D341Med (cell line): ENCODE measurements around the gene MGAM2.

Source experiments
- DNase-seq: peaks from one replicate; pipeline ENCODE4 v3.0.0; 2012; ENCODE audit warnings: low spot score

The MGAM2 gene

DNA sequence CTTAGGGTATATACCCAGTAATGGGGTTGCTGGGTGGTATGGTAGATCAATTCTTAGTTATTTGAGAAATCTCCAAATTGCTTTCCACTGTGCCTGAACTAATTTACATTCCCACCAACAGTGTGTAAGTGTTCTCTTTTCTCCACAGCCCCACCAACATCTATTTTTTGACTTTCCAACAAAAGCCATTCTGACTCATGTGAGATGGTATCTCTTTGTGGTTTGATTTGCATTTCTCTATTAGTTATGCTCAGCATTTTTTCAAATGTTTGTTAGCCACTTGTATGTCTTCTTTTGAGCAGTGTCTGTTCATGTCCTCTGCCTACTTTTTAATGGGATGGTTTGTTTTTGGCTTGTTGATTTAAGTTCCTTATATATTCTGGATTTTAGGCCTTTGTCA is 66.4 kb downstream of the MGAM2 start:
- no peak for DNase-seq

DNA sequence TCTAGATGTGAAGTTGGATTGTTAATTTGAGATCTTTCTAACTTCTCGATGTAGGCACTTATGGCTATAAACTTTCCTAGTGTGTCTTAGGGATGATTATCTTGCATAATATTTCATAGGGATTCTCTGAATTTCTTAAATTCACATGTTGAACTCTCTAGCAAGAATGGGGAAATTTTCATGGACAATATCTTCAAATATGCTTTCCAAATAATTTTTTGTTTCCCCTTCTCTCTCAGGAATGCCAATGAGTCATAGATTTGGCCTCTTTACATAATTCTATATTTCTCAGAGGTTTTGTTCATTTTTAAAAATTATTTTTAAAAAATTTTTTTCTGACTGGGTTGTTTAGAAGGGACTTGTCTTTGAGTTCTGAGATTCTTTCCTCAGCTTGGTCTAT is 68.9 kb downstream of the MGAM2 start:
- DNase-seq, result no peak

DNA sequence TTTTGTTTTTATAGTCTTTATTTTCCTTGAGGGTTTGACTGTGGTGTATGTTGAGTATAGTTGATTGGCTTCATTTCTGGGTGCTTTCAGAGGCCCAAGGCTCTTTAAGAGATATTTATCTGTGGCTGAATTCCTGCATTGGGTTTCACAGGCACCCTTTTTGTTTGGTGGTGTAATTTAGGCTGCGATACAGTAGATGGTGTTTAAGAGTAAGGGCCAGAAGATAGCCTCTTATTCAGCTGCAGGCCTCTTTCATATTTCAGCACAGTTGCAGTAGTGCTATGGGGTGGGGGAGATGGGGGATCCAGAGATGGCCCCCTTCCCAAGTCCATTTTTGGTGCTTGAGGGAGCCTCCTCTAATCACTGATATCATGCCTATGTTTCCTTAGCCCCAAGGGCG is 69.7 kb downstream of the MGAM2 start:
- DNase-seq, result no peak

DNA sequence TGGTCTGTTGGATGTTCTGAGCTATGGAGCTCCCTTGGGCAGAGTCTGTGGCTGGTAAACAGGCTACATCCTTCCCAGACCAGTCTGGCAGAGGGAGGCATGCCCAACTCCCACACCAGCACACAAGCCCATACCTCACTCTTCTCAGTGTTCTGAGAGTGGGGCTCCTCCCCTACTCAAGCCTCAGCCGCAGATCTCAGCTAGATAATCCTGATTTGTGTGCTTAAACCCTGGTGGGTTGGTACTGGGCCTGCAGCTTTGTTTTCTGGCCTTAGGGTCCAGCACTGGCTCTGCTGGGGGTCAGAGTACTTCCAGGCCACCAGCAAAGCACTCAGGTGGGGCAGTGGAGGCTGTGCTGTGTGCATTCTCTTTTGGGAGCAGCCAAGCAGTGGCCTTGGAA is 70.4 kb downstream of the MGAM2 start:
- no peak for DNase-seq

DNA sequence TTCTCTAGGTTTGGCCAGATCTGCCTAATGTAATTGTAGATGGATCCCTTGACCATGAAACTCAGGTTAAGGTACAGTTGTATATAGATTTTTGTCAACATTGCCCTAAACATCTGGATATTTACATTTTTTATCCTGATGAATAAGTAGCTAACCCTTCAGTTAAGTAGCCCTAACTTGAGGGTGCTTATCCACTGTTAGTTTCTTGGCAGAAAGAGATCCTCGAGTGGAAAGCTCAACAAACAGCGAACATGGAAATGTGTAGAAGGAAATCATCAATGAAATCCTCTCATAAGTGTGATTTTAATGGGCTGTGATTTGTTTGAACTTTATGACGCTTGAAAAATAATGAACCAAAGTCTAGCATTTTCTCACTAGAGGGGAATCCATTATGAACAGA is 73.6 kb downstream of the MGAM2 start:
- no peak for DNase-seq

DNA sequence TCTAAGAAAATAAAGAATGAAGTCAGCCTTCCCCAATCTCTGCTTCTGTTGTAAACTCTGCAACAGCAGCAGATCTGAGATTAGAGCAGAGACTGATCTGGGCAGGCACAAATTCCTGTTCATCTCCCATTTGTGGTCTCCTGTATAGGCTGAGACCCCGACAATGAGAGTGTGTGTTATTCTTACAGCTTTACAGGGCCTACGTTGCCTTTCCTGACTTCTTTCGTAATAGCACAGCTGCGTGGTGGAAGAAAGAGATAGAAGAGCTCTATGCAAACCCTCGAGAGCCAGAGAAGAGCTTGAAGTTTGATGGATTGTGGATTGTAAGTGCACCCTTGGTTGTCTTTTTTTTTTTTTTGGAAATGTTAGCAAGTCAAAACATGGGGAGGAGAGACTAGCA is 74.3 kb downstream of the MGAM2 start:
- DNase-seq, result no peak

DNA sequence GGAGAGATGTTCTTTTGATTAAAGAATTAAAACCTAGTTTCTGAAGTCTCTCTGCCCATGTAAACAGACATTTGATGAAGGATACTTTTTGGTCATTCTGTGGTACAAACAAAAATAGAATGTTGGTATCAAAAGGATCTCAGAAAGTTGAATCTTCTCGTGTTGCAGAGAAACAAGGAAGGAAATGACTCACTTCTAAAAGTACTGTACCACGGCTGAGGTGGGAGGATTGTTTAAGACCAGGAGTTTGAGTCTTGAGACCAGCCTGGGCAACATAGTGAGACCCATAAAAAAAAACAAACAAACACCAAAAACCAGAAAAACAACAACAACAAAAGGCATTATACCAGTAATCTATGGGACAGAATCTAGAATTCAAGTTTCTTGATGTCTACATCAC is 76.6 kb downstream of the MGAM2 start:
- no peak for DNase-seq

DNA sequence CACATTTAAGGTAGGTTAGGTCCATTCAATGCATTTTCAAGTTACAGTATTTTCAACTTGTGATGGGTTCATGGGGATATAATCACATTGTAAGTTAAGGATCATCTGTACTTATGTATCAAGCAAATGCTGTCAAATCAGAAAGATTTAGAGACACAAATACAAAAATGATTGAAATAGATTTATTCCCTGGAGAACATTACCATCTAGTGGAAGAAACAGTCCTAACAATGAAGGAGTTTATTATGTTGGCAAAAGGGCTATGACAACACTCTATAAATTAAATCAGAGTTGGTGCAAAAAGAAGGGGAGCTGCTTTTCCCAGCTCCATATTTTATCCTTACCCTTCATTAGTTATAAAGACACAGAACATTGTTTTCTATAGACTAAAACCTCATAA is 77.3 kb downstream of the MGAM2 start:
- no peak for DNase-seq

DNA sequence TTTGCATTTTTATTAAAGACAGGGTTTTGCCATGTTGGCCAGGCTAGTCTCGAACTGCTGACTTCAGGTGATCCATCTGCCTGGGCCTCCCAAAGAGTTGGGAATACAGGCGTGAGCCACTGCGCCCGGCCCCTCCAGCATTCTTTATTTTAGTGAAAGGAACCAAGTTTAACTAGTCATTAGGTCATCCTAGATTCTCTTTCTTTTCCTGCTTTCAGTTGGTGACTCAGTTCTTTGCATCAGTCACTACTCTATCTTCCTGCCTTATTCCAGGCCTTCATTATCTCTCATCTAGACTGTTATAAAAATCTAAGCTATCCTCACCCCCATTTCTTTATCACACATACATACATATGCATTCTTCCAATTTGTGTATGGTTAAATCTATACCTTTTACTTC is 82.7 kb downstream of the MGAM2 start:
- no peak for DNase-seq

DNA sequence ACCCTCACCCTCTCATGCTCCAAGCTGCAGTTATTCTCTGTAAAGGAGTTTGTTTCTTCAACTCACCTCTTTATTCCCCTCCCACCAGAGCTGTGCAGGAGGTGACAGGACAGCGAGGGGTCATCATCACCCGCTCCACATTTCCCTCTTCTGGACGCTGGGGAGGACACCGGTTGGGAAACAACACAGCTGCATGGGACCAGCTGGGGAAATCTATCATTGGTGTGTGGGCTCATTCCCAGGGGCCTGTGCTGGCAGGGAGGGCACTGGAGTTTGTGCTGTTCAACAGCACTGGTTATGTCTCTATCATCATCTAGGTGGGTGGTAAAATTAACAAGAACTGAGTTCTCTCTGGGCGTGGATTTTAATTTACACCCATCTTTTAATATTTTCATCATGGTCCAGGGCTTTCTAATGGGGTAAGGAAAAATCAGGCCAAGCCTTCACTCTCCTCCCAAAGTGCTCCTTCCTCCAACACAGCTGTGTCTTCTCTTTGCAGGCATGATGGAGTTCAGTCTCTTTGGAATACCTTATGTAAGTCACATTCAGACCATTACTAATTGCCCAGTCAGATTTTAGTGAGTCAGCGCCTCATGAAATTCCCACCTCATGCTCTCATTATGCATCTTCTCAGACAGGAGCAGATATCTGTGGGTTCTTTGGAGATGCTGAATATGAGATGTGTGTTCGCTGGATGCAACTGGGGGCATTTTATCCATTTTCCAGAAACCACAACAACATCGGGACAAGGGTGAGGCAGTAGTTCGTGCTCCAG is 84.7 kb downstream of the MGAM2 start:
- DNase-seq, result no peak

DNA sequence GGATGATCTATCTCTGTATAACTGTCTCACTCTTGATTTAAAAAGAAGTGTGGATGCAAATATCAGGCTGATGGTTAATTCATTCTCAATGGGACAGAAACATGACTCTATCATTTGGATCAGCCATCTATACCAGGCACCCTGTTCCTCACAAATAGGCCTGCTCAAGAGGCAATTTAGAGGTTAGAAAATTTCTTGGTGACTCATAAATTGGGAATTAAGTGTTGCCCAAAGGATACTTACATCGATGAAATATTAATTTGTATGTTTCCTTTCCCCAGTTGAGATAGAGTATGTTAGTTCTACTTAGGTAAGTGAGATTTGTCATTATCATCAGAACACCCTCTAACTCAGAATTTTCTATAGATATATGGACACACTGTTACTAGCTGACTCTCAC is 88.7 kb downstream of the MGAM2 start:
- DNase-seq, result no peak

DNA sequence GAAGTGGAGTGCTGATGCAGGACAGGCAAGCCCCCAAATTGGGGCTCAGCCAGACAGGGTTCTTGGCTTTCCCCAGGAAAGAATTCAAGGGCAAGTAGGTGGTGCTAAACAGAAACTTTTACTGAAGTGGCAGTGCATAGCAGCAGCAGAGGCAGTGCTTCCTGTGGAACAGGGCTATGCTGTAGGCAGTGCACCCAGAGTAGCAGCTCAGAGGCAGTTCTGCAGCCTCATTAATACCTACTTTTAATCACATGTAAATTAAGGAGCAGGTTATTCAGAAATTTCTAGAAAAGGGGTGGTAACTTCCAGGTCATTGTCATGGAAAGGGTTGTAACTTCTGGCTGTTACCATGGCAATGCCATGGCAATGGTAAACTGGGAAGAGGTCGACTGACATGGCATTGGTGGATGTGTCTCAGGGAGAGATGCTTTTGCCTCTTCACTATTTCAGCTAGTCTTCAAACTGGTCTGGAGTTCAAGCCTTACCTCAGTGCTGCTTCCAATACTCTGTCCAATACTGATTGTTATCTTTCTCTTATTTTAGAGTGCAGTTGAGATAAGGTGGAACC is 117.1 kb downstream of the MGAM2 start:
- no peak for DNase-seq

DNA sequence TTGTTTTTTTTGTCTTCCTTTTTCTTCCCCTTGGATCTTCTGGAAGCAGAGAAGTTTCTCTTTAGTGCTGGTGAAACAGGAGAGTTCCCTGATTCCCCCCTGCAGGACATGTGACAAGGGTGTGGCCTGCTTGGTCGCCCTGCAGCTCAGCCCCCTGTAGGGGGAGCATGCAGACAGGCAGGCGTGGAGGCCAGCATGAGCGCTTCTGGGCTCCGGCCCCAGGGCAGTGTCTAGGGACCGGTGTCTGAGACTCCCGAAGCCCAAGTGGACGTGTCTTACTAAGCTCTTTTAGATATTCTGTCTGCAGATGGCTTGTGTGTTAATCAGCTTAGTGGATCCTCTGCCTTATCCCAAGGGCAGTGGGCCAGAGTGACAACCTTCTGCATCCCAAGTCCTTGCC is 120.2 kb downstream of the MGAM2 start:
- peak; percentile 90 for DNase-seq

DNA sequence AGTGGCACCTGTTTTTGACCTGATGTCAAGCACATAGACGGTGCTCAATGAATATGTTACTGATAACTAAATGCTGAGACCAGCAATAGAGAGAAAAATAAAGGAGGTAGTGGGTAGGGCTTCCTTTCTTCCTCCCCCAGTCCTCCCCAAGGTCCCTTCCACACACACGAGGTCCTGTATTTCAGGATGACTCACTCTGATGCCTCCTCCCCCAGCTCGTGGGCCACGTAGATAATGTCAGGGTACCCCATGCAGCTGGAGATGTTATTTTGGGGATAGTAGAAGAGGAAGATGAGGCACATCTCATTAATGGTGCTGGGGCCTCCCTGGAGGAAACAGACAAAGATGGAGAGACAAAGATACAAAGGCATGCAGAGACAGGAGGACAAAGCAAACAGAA is 129.0 kb downstream of the MGAM2 start:
- no peak for DNase-seq

DNA sequence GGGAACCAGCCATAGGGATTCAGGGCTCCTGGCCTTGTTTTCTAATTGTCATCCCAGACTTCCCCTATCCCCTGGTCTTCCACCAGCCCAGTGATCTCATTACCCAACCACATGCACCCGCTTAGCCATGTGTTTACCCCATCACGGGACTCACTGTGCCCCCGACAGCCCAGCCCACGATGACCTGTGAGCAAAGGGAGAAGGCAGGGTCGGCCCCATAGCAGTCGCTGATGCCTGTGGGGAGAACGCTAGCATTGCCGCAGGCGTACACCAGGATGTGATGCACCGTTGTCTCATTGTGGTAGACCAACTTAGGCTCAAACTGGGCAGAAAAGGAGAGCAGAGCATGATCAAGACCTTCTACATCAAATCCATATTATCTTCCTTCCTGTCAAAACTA is 132.3 kb downstream of the MGAM2 start:
- no peak for DNase-seq

DNA sequence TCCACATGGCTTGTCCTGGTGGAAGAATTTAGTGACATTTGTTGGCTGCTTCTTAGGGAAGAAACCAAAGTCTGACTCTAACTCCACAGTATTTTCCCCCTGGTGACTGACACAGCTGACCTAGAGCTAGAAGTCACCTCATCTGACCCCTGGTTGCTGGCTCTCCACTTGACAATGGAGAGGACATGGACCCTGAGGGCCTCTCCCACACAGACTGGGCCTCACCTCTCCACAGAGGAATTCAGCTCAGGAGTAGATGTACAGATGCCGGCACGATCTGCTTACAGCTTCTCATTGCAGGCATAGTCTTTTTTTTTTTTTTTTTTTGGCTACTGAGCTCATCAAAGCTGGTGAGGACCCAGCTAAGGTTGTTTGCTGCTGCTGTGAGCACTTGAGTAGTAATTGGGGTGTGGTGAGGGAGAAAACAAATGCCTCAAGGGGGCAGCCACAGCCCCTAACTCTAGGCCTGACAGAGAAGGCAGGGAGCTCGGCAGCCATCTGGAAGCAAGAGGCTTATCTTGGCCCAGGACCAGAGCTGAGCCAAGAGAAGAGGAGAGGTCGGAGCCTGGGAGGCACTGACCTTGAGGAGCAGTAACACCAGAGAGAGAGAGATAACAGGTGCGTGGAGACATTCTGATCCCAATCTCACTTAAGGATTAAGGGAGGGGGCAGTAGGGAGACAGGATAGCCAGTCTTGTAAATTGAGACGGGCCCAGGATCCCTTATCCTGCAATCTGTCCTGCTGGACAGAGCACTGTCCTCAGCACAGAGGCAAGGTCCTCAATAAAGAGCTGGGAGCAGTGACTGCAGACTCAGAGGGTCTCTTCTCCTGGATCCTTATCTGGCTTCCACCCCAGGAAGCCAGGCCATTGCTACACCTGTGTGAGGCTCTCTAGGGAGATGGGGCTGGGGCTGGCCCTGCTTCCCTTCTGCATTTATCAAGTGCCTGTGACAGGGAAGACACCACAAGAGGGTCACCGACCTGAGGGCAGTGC is 136.9 kb downstream of the MGAM2 start:
- DNase-seq, result peak; percentile 52

DNA sequence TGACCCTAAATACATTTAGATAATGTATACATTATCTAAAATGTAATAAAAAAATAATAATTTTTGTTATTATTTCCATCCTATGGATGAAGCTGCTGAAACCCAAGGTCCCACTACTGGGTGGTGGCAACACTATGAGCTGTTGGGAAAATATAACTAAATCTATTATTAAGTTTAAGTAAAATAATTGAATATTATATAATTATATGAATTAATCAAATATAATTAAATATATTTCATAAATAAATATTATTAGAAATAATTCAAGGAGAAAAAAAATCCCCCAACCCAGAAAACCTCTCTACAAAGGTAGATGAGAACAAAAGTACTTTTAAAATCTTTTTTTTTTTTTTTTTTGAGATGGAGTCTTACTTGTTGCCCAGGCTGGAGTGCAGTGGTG is 138.4 kb downstream of the MGAM2 start:
- no peak for DNase-seq

DNA sequence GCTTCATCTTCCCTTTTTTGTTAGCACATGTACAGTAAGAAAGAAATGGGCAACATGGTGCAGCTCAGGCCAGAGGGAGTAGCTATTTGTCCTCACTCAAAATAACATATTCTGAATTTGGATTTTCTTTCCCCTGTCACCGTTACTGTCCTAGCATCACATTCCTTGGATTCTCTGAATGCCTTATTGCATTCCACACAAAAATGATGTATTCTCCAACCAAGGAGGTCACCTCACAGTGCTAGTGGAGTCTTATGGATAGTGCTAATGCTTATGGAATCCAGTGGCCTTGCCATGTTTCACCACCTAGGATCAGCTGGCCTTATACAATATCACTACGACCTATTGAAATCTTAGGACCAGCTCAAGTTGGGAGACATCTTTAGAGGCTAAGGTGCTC is 139.2 kb downstream of the MGAM2 start:
- DNase-seq, result no peak

DNA sequence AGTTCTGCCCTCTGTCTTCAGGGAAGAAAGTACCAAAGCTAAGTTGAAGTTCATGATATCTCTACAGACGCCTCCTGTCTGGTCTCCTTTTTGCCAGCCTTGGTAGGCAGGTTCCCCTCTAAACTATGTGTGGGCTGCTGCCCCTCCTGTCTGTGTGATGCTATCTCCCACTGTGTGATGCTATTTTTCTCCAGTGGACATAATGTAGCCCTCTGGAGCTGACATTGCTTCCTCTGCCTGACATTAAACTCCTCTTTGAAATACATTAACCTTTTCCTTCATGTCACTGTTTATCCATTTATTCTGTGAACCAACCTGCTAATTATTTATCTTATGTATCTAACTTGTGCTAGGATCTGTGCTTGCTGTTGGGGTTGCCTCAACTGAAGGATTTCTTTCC is 146.4 kb downstream of the MGAM2 start, which contains the start of gene PRSS58:
PRSS58 (minus strand) TSS at position 101 of the 400 bp plus-strand sequence. CDS start 351 bp downstream, outside the sequence.
- DNase-seq, result no peak

DNA sequence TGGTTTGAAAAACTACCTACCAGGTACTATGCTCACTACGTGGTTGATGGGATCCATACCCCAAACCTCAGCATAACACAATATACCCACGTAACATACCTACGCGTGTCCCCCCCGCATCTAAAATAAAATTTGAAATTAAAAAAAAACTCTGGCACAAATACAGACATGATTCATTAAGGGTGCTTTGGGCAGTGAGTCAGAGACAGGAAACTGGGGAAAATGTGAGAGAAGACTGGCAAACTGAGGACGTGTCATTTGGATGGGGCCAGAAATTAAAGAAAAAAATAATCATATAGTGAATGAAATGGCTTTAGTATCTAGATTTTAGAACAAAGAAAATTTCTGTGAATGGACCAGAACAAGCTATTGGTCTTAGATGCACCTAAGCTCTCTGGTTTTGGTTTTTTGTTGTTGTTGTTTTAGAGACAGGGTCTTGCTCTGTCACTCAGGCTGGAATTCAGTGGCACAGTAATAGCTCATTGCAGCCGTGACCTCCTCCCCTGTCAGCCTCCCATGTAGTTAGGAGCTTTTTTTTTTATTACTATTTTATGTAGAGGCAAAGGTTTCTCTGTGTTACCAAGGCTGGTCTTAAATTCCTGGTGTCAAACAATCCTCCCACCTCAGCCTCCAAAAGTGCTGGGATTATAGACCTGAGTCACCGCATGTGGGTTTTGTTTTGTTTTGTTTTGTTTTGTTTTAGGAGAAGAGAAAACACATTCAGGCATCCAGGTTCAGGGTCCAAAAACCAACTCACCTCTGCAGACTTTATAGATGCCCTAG is 152.3 kb downstream of the MGAM2 start:
- DNase-seq, result no peak
